SK-N-SH treated with all-trans-retinoic acid at 6 μM for 48 hours (cell line): Measurements from ENCODE around the gene ATPAF1.

ENCODE experiments used
- ATAC-seq: fragments of 200-7000 bp; cut with Tn5 transposase; 3 replicates; pipeline ENCODE4 v1.9.1; 2020; ENCODE audit warnings: mild to moderate bottlenecking, moderate library complexity
- ARNTL ChIP-seq: fragments of 450-650 bp; formaldehyde crosslinking; IDR thresholded peaks from 2 replicates; pipeline ENCODE4 v1.5.0; 2020; ENCODE audit warnings: low read depth, mild to moderate bottlenecking, moderate library complexity, borderline replicate concordance
- BACH2 ChIP-seq: fragments of 250-450 bp; sonication (Bioruptor Pico); IDR thresholded peaks from 2 replicates; pipeline ENCODE4 v1.9.0; 2021; ENCODE audit warnings: mild to moderate bottlenecking, borderline replicate concordance
- CREB5 ChIP-seq: fragments of 250-450 bp; sonication (Bioruptor Pico); IDR thresholded peaks from 2 replicates; pipeline ENCODE4 v1.5.1; 2020; ENCODE audit warnings: low read depth, mild to moderate bottlenecking, moderate library complexity
- CSDC2 ChIP-seq: fragments of 250-450 bp; sonication (Bioruptor Pico); IDR thresholded peaks from 2 replicates; pipeline ENCODE4 v1.5.0; 2020; ENCODE audit warnings: mild to moderate bottlenecking, moderate library complexity
- ESRRG ChIP-seq: fragments of 250-450 bp; sonication (Bioruptor Pico); IDR thresholded peaks from 2 replicates; pipeline ENCODE4 v1.6.1; 2021; ENCODE audit warnings: mild to moderate bottlenecking
- GLIS3 ChIP-seq: fragments of 250-450 bp; sonication (Bioruptor Pico); IDR thresholded peaks from 2 replicates; pipeline ENCODE4 v1.5.0; 2020; ENCODE audit warnings: mild to moderate bottlenecking, moderate library complexity
- ISL1 ChIP-seq: fragments of 250-450 bp; sonication (Bioruptor Pico); IDR thresholded peaks from 2 replicates; pipeline ENCODE4 v2.1.2; 2022; ENCODE audit warnings: mild to moderate bottlenecking, moderate library complexity
- OSR1 ChIP-seq: fragments of 250-450 bp; sonication (Bioruptor Pico); IDR thresholded peaks from 2 replicates; pipeline ENCODE4 v1.8.0; 2022; ENCODE audit warnings: moderate library complexity, mild to moderate bottlenecking, inconsistent platforms
- PATZ1 ChIP-seq: fragments of 250-450 bp; sonication (Bioruptor Pico); IDR thresholded peaks from 2 replicates; pipeline ENCODE4 v1.8.0; 2020; ENCODE audit warnings: mild to moderate bottlenecking, moderate library complexity, borderline replicate concordance
- POU6F1 ChIP-seq: fragments of 250-450 bp; sonication (Bioruptor Pico); IDR thresholded peaks from 2 replicates; pipeline ENCODE4 v1.8.0; 2021; ENCODE audit warnings: low read depth, mild to moderate bottlenecking, moderate library complexity, borderline replicate concordance
- PPARA ChIP-seq: fragments of 250-450 bp; sonication (Bioruptor Pico); IDR thresholded peaks from 2 replicates; pipeline ENCODE4 v1.5.0; 2020; ENCODE audit warnings: mild to moderate bottlenecking, borderline replicate concordance
- RARB ChIP-seq: fragments of 250-450 bp; sonication (Bioruptor Pico); IDR thresholded peaks from 2 replicates; pipeline ENCODE4 v1.8.0; 2021; ENCODE audit warnings: mild to moderate bottlenecking, moderate library complexity
- SNAI2 ChIP-seq: fragments of 250-450 bp; sonication (Bioruptor Pico); IDR thresholded peaks from 2 replicates; pipeline ENCODE4 v1.5.0; 2020; ENCODE audit warnings: mild to moderate bottlenecking, moderate library complexity
- ZC3H10 ChIP-seq: fragments of 250-450 bp; sonication (Bioruptor Pico); IDR thresholded peaks from 2 replicates; pipeline ENCODE4 v1.5.1; 2021; ENCODE audit warnings: mild to moderate bottlenecking, moderate library complexity
- ZFP3 ChIP-seq: fragments of 250-450 bp; sonication (Bioruptor Pico); IDR thresholded peaks from 2 replicates; pipeline ENCODE4 v1.5.0; 2020; ENCODE audit warnings: mild to moderate bottlenecking, moderate library complexity
- ZFP30 ChIP-seq: fragments of 450-650 bp; formaldehyde crosslinking; IDR thresholded peaks from 2 replicates; pipeline ENCODE4 v1.5.0; 2022; ENCODE audit warnings: mild to moderate bottlenecking, moderate library complexity
- ZNF565 ChIP-seq: fragments of 450-650 bp; formaldehyde crosslinking; conservative IDR thresholded peaks from 2 replicates; pipeline ENCODE4 v1.5.0; 2020; ENCODE audit warnings: low read depth, mild to moderate bottlenecking, moderate library complexity
- ZNF70 ChIP-seq: fragments of 450-650 bp; formaldehyde crosslinking; IDR thresholded peaks from 2 replicates; pipeline ENCODE4 v1.5.0; 2020; ENCODE audit warnings: mild to moderate bottlenecking, moderate library complexity
- ZNF8 ChIP-seq: fragments of 450-650 bp; formaldehyde crosslinking; IDR thresholded peaks from 2 replicates; pipeline ENCODE4 v1.5.0; 2020; ENCODE audit warnings: mild to moderate bottlenecking, moderate library complexity
- TF ChIP-seq, protein P1 (sequence below): fragments of 250-450 bp; sonication (Bioruptor Pico); IDR thresholded peaks from 2 replicates; pipeline ENCODE4 v1.5.0; 2020; ENCODE audit warnings: mild to moderate bottlenecking, moderate library complexity
- TF ChIP-seq, protein P2 (sequence below): fragments of 250-450 bp; sonication (Bioruptor Pico); IDR thresholded peaks from 2 replicates; pipeline ENCODE4 v1.5.1; 2021; ENCODE audit warnings: mild to moderate bottlenecking, moderate library complexity

ATPAF1 gene

DNA sequence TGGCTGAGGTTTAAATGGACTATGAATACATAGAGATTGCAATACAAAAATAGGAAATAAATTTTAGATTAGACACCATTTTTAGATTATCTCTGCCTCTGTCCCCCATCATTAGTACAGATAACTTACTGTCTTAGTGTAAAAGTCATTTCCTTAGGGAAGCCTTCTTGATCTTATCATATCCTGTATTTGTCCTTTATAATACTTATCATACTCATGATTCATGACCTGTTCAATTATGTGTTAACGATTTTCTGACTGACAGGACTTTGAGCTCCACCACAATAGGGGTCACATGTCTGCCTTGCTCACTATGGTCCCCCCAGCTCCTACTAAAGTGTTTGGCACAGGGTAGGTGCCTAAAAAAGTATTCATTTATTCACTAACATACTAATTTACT, 18.1 kb upstream of the ATPAF1 start:
- TF ChIP-seq ZC3H10 (CRISPR knock-in tag) (no peak), ESRRG (CRISPR knock-in tag) (no peak), POU6F1 (no peak), ZNF70 (CRISPR knock-in tag) (no peak), OSR1 (CRISPR knock-in tag) (no peak), CSDC2 (CRISPR knock-in tag) (no peak), ZNF8 (CRISPR knock-in tag) (no peak), PPARA (CRISPR knock-in tag) (no peak), RARB (CRISPR knock-in tag) (no peak), BACH2 (CRISPR knock-in tag) (no peak), GLIS3 (CRISPR knock-in tag) (no peak), ZNF565 (CRISPR knock-in tag) (no peak), CREB5 (CRISPR knock-in tag) (no peak), ISL1 (CRISPR knock-in tag) (no peak)
- TF ChIP-seq, protein P1, sequence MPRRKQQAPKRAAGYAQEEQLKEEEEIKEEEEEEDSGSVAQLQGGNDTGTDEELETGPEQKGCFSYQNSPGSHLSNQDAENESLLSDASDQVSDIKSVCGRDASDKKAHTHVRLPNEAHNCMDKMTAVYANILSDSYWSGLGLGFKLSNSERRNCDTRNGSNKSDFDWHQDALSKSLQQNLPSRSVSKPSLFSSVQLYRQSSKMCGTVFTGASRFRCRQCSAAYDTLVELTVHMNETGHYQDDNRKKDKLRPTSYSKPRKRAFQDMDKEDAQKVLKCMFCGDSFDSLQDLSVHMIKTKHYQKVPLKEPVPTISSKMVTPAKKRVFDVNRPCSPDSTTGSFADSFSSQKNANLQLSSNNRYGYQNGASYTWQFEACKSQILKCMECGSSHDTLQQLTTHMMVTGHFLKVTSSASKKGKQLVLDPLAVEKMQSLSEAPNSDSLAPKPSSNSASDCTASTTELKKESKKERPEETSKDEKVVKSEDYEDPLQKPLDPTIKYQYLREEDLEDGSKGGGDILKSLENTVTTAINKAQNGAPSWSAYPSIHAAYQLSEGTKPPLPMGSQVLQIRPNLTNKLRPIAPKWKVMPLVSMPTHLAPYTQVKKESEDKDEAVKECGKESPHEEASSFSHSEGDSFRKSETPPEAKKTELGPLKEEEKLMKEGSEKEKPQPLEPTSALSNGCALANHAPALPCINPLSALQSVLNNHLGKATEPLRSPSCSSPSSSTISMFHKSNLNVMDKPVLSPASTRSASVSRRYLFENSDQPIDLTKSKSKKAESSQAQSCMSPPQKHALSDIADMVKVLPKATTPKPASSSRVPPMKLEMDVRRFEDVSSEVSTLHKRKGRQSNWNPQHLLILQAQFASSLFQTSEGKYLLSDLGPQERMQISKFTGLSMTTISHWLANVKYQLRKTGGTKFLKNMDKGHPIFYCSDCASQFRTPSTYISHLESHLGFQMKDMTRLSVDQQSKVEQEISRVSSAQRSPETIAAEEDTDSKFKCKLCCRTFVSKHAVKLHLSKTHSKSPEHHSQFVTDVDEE (CRISPR knock-in tag): no peak
- ATAC-seq: no peak

GRCh38 chr1:46684670-46685069, 16.5 kb upstream of the ATPAF1 start:
- ATAC-seq: no peak
- no peak for TF ChIP-seq PATZ1 (CRISPR knock-in tag)
- no peak for TF ChIP-seq ZFP3 (CRISPR knock-in tag)
- TF ChIP-seq ISL1 (CRISPR knock-in tag): no peak
- no peak for TF ChIP-seq BACH2 (CRISPR knock-in tag)
- TF ChIP-seq CSDC2 (CRISPR knock-in tag): no peak
- TF ChIP-seq SNAI2 (CRISPR knock-in tag): no peak
- no peak for TF ChIP-seq ARNTL
- TF ChIP-seq, protein P1 (CRISPR knock-in tag): no peak
- no peak for TF ChIP-seq ZFP30 (CRISPR knock-in tag)
- TF ChIP-seq, protein P2, sequence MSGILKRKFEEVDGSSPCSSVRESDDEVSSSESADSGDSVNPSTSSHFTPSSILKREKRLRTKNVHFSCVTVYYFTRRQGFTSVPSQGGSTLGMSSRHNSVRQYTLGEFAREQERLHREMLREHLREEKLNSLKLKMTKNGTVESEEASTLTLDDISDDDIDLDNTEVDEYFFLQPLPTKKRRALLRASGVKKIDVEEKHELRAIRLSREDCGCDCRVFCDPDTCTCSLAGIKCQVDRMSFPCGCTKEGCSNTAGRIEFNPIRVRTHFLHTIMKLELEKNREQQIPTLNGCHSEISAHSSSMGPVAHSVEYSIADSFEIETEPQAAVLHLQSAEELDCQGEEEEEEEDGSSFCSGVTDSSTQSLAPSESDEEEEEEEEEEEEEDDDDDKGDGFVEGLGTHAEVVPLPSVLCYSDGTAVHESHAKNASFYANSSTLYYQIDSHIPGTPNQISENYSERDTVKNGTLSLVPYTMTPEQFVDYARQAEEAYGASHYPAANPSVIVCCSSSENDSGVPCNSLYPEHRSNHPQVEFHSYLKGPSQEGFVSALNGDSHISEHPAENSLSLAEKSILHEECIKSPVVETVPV (CRISPR knock-in tag): no peak
- no peak for TF ChIP-seq GLIS3 (CRISPR knock-in tag)
- TF ChIP-seq PPARA (CRISPR knock-in tag): no peak
- no peak for TF ChIP-seq POU6F1
- no peak for TF ChIP-seq CREB5 (CRISPR knock-in tag)
- TF ChIP-seq OSR1 (CRISPR knock-in tag): no peak
- TF ChIP-seq ZNF565 (CRISPR knock-in tag): no peak
